AG09319 (cell line): ENCODE measurements around the gene FHIT.

Experiments used
- DNase-seq: peaks from one replicate; pipeline ENCODE4 v3.0.0-alpha.2; 2010; ENCODE audit warnings: low read depth; ENCODE audit errors: extremely low read depth
- TF ChIP-seq, protein P1 (sequence below): IDR thresholded peaks from 2 replicates; pipeline ENCODE4 v1.5.1; 2011; ENCODE audit warnings: low read depth, mild to moderate bottlenecking, inconsistent platforms, low read length, moderate library complexity

The FHIT gene

DNA sequence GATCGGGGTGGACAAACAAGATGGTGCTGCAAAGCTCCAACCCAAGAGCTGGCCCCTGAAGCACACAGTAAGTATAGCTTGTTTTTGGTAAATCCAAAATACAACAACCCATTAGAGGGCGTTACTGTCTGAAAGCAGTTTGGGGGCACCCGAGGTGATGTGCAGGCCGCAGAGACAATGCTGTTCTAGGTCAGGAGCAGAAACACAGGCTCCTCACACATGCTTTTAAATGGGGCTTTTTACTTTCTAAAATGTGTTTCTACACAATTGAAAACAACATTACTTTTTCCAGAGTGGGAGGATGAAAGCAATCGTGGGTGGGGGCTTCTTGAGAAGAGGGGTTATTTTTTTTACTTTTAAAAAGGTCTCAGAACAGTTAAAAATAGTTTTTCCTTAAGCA is 1172.2 kb downstream of the FHIT start:
- no peak for DNase-seq
- TF ChIP-seq, protein P1, sequence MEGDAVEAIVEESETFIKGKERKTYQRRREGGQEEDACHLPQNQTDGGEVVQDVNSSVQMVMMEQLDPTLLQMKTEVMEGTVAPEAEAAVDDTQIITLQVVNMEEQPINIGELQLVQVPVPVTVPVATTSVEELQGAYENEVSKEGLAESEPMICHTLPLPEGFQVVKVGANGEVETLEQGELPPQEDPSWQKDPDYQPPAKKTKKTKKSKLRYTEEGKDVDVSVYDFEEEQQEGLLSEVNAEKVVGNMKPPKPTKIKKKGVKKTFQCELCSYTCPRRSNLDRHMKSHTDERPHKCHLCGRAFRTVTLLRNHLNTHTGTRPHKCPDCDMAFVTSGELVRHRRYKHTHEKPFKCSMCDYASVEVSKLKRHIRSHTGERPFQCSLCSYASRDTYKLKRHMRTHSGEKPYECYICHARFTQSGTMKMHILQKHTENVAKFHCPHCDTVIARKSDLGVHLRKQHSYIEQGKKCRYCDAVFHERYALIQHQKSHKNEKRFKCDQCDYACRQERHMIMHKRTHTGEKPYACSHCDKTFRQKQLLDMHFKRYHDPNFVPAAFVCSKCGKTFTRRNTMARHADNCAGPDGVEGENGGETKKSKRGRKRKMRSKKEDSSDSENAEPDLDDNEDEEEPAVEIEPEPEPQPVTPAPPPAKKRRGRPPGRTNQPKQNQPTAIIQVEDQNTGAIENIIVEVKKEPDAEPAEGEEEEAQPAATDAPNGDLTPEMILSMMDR, result no peak

- DNase-seq, result no peak
- TF ChIP-seq, protein P1, result no peak
These were observed 1174.9 kb downstream of the FHIT start for GRCh38 chr3:60076331-60076730.

GRCh38 chr3:60073942-60074341 is 1177.3 kb downstream of the FHIT start:
- DNase-seq, result no peak
- TF ChIP-seq, protein P1, result no peak

DNA sequence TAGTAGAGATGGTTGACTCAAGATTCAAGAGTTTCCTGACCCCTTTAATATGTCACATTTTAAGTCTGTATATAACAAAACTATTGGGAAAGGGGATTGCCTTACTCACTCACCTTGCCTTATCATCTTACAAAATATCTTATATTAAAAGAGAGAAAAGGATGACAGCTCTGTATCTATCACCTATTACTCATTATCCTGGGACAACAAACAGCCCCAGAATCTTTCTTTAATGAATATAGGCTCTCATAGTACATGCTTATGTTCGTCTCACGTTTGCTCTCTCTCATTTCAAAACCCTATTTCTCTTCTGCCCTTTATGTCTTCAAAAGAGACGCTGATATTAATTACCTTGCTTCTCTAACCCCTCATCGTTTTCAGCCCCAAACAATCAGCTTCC is 1178.0 kb downstream of the FHIT start:
- DNase-seq, result no peak
- TF ChIP-seq, protein P1, result no peak

GRCh38 chr3:60070366-60070765 is 1180.9 kb downstream of the FHIT start:
- no peak for DNase-seq

GRCh38 chr3:60065227-60065868 is 1185.9 kb downstream of the FHIT start:
- TF ChIP-seq, protein P1, result no peak
- no peak for DNase-seq

More at GRCh38 chr3:60070366-60070765, 1180.9 kb downstream of the FHIT start:
- TF ChIP-seq, protein P1, result no peak

GRCh38 chr3:60064210-60065178 is 1186.8 kb downstream of the FHIT start:
- TF ChIP-seq, protein P1, result no peak
- DNase-seq, result no peak
